Head of caudate nucleus (tissue), 42 donors: ENCODE measurements around the gene TULP3.
"Not testable (repeated sequence)": the region's sequence is repeated elsewhere in the genome, so short reads cannot be mapped to it uniquely, and the experiment has no call there.

Source experiments
- DNase-seq, 42 donors: peaks; one replicate each; pipeline versions ENCODE4 v3.0.0 to v3.0.0-alpha.2; 2020 to 2021; ENCODE audit warnings: mixed read lengths in 7 of 42
- intact Hi-C: fragments of 100-400 bp; cut with DNase I; formaldehyde crosslinking; loops from one replicate; pipeline ENCODE4 v1.15.0; 2022

TULP3 gene

DNA sequence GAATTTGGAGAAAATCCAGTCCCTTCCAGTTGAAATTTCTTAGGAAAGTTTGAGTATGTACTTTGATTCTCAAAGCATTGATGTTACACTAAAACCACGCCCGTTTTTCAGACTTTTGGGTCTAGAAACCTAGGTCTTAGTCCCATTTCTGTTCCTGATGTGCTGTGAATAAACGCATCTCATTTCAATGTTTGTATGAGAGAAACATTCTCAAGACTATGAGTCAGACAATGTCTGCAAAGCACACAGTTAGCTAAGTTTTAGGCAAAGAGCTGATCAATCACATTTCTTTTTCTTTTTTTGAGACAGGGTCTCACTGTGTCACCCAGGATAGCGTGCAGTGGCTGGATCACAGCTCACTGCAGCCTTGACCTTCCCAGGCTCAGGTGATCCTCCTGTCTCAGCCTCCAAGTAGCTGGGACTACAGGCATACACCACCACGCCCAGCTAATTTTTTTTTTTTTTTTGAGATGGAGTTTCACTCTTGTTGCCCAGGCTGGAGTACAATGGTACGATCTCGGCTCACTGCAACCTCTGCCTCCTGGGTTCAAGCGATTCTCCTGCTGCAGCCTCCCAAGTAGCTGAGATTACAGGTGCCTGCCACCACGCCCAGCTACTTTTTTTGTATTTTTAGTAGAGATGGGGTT lies 21.6 kb upstream of the TULP3 start:
- intact Hi-C loops, DNase-seq: not testable (repeated sequence)

- DNase-seq: peak in 4 of 42 donors; percentile 9 to 44 (median 16)
- intact Hi-C loops: loop anchor here (10.0 kb wide), 1 partner anchor 82 kb away; the partner anchor contains the start of gene FKBP4
Measured at GRCh38 chr12:2876431-2877046, 14.2 kb upstream of the TULP3 start.

DNA sequence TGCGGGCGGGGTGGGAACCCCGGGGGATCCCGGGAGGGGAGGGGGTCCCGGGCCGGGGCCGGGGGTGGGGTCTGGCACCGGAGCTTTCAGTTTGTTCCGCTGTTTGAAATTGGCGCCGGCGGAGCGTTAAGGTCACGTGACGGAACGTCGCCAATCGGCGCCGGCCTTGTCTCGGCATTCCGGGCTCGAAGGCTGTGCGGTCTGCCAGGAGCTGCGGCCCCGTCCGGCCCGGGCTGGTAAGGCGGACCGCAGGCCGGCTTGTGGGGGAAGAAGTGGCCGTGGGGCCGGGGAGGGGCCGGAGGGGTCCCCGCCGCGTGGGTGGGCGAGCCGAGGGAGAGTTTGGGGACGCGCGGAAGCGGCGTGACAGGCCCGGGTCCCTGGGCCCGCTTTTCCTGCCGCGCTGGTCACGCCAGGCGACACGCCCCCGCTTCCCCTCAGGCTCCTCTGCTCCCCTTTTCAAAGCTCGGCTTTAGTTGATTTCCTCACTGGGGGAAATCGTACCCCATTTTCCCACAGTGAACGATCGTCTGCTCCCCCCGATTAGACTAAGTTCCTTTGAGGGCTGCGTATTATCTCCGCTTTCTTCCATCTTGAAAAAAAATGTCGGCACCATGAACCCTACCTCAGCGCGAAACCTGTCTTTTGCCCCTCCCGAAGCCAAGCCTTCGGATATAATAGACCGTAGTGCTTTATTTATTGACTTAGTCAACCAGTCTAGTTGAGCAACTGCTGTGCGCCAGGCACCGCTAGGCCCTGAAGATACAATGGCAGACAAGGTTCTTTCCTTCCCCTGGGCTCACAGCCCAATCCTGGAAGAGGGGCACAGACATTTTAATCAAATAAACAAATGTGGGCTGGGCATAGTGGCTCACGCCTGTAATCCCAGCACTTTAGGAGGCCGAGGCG lies 13.4 kb upstream of the TULP3 start, which contains the start of the genes FOXM1 and RHNO1:
FOXM1 (minus strand) TSS at position 128 of the 906 bp plus-strand sequence. CDS start 2,696 bp downstream, outside the sequence.
RHNO1 (plus strand) TSS at position 177 of the 906 bp plus-strand sequence. CDS start 8,144 bp downstream, outside the sequence.
- DNase-seq: peak; percentile 91 to 98 (median 95)
- intact Hi-C loops: loop anchor here (10.0 kb wide), 1 partner anchor 82 kb away; the partner anchor contains the start of gene FKBP4

DNA sequence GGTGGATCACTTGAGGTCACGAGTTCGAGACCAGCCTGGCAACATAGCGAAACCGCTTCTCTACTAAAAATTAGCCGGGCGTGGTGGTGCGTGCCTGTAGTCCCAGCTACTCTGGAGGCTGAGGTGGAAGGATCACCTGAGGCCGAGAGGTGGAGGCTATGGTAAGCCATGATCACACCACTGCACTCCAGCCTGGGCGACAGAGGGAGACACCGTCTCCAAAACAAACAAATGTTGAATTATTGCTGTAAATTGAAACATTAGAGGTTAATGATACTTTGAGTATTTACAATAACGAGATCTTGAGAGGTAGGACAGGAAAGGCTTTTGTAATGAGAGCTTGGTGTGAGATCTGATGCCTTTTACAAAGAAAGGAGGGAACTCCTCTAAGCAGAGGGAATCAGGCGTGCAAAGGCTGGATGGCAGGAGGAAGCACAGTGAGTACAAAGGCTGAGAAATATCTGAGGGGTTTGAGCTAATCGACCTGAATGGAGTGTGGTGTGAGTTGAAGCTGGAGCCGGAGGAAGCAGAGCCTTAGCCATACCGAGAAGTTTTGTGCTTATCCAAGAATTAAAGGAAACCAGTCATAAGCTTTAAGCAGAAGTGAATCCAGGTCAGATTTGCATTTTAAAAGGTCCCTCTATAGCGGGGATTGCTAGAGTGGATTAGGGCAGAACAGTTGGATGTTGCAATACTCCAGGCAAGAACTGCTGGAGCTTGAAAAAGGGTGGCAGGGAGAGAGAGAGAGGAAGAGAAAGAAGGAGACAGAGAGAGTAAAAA lies 12.5 kb upstream of the TULP3 start:
- peak in 6 of 42 donors; percentile 2 to 33 (median 15) for DNase-seq
- intact Hi-C loops: loop anchor here (10.0 kb wide), 1 partner anchor 83 kb away; the partner anchor contains the start of gene FKBP4

- intact Hi-C loops: loop anchor here (10.0 kb wide), 2 partner anchors 85 to 155 kb away; partner anchors contain the start of gene FKBP4
- DNase-seq: no peak
Measured at GRCh38 chr12:2879853-2880252, 10.8 kb upstream of the TULP3 start.

- intact Hi-C loops: loop anchor here (10.0 kb wide), 1 partner anchor 150 kb away; no protein-coding TSS in a partner anchor
- DNase-seq: no peak
Measured at GRCh38 chr12:2884810-2885209, 5.9 kb upstream of the TULP3 start.

DNA sequence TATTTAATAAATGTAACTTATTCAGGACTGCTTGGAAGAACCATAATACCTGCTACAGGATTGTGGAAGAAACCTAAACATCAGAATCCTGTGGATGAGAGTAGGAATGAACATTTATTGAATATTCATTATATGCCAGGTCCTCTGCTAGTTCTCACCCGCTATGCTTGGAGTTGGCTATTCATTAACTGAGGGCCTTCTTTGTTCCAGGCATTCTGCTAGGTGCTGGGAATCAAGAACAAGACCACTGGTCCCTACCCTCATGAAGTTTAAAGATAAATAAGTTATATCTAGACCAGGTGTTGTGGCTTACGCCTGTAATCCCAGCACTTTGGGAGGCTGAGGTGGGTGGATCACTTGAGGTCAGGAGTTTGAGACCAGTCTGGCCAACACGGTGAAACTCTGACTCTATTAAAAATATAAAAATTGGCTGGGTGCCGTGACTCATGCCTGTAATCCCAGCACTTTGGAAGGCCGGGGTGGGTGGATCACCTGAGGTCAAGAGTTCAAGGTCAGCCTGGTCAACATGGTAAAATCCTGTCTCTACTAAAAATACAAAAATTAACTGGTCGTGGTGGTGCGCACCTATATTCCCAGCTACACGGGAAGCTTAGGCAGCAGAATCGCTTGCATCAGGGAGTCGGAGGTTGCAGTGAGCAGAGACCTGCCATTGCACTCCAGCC lies 3.8 kb upstream of the TULP3 start:
- intact Hi-C loops: loop anchor here (10.0 kb wide), 1 partner anchor 148 kb away; no protein-coding TSS in a partner anchor
- DNase-seq: peak in 1 of 42 donors; percentile 34

- no peak for DNase-seq
- intact Hi-C loops: no loop called here
Measured at GRCh38 chr12:2890001-2890387, 697 bp upstream of the TULP3 start.

DNA sequence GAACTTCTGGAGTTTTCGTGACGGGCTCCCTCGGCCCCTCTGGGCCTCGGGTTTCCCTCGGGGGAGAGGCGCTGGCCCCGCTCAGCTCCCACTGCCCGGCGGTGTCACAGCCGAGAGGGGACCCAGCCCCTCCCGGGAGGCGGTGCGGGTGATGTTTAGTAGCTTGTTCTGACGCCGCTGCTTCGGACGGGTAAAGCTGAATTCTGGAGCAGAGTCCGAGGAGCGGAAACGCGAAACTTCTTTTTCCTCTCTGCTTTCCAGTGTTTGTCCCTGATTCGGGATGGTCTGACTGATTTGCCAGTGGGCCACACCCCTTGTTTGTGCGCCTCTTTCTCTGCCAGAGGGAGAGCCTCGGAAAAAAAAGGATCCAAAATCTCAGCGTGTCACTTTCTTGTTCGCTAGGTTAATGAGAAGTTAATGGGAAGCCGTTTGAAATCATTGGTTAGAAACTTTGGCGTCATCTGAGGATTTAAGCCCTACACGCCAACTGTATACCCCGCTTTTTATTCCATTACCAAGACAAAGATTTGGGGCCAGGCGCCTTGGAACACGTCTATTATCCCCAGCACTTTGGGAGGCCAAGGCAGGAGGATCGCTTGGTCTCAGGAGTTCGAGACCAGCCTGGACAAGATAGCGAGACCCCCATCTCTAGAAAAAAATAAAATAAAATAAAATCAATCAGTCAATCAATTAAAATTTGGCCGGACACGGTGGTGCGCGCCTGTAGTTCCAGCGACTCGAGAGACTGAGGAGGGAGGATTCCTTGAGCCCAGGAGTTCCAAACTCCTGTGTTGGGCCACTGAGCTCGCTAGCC lies 756 bp downstream of the TULP3 start:
- DNase-seq: peak; percentile 12 to 78 (median 56)
- intact Hi-C loops: no loop called here

GRCh38 chr12:2892246-2892645 lies 1.6 kb downstream of the TULP3 start:
- intact Hi-C loops: no loop called here
- DNase-seq: no peak

GRCh38 chr12:2893007-2893406 lies 2.3 kb downstream of the TULP3 start:
- DNase-seq: no peak
- intact Hi-C loops: no loop called here

GRCh38 chr12:2895051-2895451 lies 4.4 kb downstream of the TULP3 start:
- DNase-seq: peak in 3 of 42 donors; percentile 12 to 49 (median 18)
- intact Hi-C loops: no loop called here

DNA sequence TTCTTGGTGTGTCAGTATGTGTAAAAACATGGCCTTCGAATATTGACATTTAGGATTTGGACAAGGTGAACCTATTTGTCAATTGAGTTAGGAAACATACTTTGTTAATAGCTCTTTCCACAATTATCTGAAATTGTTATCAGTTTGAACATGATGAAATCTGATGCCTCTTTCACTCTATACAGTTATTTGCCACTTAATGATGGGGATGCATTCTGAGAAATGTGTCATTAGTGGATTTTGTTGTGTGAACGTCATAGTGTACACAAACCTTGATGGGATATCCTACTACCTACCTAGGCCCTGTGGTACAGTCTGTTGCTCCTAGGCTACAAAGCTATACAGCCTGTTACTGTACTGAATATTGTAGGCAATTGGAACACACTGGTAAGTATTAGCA lies 4.8 kb downstream of the TULP3 start:
- intact Hi-C loops: no loop called here

GRCh38 chr12:2897418-2897817 lies 6.7 kb downstream of the TULP3 start:
- intact Hi-C loops: no loop called here
- no peak for DNase-seq

More for the DNA sequence above, 4.8 kb downstream of the TULP3 start:
- DNase-seq: no peak

- no peak for DNase-seq
- intact Hi-C loops: no loop called here
Measured at GRCh38 chr12:2900642-2901041, 10.0 kb downstream of the TULP3 start.

GRCh38 chr12:2902272-2902880 lies 11.7 kb downstream of the TULP3 start:
- DNase-seq: peak in 30 of 42 donors; percentile 22 to 85 (median 50)
- intact Hi-C loops: no loop called here

DNA sequence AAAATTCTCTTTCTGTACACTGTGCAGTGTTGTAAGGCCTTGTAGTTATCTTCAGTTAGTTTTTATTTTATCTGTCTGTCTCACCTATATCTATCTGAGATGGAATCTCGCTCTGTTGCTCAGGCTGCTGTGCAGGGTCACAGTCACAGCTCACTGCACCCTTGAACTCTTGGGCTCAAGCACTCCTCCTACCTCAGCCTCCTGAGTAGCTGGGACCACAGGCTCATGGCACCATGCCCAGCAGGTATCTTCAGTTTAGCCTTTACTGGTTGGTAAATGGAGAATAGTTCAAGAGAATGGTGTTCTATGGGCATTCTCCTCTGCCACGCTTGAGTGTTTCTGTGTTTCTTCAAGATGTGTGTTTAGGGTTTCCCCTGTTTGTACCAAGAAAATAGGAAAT lies 13.6 kb downstream of the TULP3 start:
- DNase-seq: no peak
- intact Hi-C loops: no loop called here
